AG09319 (cell line): Measurements from ENCODE around the gene IGSF9B.

Experiments used
- DNase-seq: peaks from one replicate; pipeline ENCODE4 v3.0.0-alpha.2; 2010; ENCODE audit warnings: low read depth; ENCODE audit errors: extremely low read depth
- CTCF ChIP-seq: IDR thresholded peaks from 2 replicates; pipeline ENCODE4 v1.5.1; 2011; ENCODE audit warnings: low read depth, mild to moderate bottlenecking, inconsistent platforms, low read length, moderate library complexity

The IGSF9B gene

GRCh38 chr11:133930053-133930766, 26.6 kb downstream of the IGSF9B start:
- no peak for DNase-seq
- TF ChIP-seq CTCF: no peak

- no peak for TF ChIP-seq CTCF
- DNase-seq: no peak
These were observed 27.2 kb downstream of the IGSF9B start for GRCh38 chr11:133929401-133930052.

DNA sequence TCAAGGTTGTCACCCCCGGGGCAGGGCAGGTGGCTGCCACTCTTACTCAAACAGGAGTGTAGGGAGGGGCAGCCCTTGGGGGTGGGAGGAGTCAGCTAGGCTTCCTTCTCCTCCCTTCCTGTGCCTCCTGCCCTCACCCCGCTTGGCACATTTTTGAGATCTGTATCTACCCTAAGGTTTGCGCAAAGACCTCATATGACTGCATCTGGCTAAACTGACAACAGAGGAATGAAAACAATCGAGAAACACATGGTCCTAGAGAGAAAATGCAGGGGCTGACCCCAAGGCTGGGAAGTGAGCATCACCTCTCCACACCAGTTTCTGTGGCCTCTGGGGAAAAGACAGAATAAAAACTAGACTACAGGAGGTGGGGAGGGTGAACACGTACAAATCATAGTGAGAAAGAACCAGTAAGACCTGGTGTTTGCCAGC, 28.1 kb downstream of the IGSF9B start:
- no peak for DNase-seq
- TF ChIP-seq CTCF: no peak

- peak; percentile 91 for TF ChIP-seq CTCF
- DNase-seq: no peak
These were observed 28.8 kb downstream of the IGSF9B start for GRCh38 chr11:133927690-133928627.

GRCh38 chr11:133926466-133927246, 30.1 kb downstream of the IGSF9B start:
- no peak for TF ChIP-seq CTCF
- no peak for DNase-seq

GRCh38 chr11:133925756-133926155, 31.0 kb downstream of the IGSF9B start:
- TF ChIP-seq CTCF: no peak
- no peak for DNase-seq
